ENCODE data around the gene PTX4. TPM values are rescaled to one million over a fixed set of nuclear protein-coding genes. Genes with fewer than 3 reads are reported as not detected.

The PTX4 gene
- total and polyA plus RNA-seq, 9 of the 15 experiments (the other 6 are each of a cell fraction or from before 2014, with no cell fraction given) = 0.11 TPM; not detected in 8

DNA sequence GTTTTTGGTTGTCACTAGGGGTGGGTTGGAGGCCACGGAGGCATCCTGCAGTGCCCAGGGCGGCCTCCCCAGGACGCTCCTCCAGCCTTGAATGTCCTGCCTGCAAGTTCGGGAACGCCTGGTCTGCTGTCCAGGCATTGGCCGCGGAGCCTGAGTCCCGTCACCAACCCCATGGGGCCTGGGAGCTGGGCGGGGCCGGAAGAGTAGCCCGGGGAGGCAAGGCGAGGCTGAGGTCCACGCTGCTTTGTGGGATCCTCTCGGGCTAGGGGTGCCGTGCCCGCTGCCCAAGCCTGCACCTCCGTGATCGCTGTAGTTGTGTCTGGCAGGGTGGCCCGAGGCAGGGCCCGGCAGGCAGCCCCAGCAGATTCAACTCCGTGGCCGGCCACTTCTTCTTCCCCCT is 17.2 kb upstream of the PTX4 start:
- no peak overlapping the region for H3K4me3 ChIP-seq
- H3K9me3 ChIP-seq (replicated peaks; ENCODE audit: control insufficient read depth, insufficient read depth, low read depth, low read length) = no peaks in the 10 kb centered on the region
- no peak overlapping the region for H3K9ac ChIP-seq (ENCODE audit: insufficient read depth in 1 of 2, low read depth in 2 of 2, low read length in 2 of 2)
- 96% methylated on average over 15 of the region's 22 CpGs for WGBS (ENCODE audit: insufficient coverage, low coverage, missing lambda C conversion rate)
- TF ChIP-seq SP1 (CRISPR knock-in tag; IDR thresholded peaks at IDR 0.05) = no peak
- peak; percentile 47; the same call in 1 of the 2 replicates for TF ChIP-seq POLR2G (IDR thresholded peaks at IDR 0.05; ENCODE audit: low read depth, low read length)
- peaks cover 78% of the 10 kb centered on the region; the same call in 1 of the 3 replicates for H3K36me3 ChIP-seq (ENCODE audit: control insufficient read depth, insufficient read depth, low read length)
- intact Hi-C loops (cut with micrococcal nuclease) (no loop called here), in situ Hi-C loops (cut with MboI) (no loop called here)
- no peak overlapping the region for H2AFZ ChIP-seq (ENCODE audit: low read depth, low read length)
- H4K20me1 ChIP-seq (replicated peaks; ENCODE audit: control insufficient read depth, insufficient read depth, low read length) = no peaks in the 10 kb centered on the region
- no peaks in the 10 kb centered on the region for H3K27me3 ChIP-seq (ENCODE audit: control insufficient read depth in 2 of 2, insufficient read depth in 2 of 2, low read length in 2 of 2)
- CTCF ChIA-PET (ENCODE audit: low intra/inter-chr PET ratio) = no interaction called here
- H3K79me2 ChIP-seq (ENCODE audit: control insufficient read depth, insufficient read depth, low read length) = no peaks in the 10 kb centered on the region
- no peak for ATAC-seq
- POLR2A ChIA-PET = no interaction called here
- no peak overlapping the region for H3K27ac ChIP-seq (ENCODE audit: extremely low read depth, low read depth, low read length)
- H3K4me2 ChIP-seq (ENCODE audit: insufficient read depth, low read length) = no peak overlapping the region
- H3K9me1 ChIP-seq (ENCODE audit: control insufficient read depth, insufficient read depth, low read length) = no peaks in the 10 kb centered on the region
- H3K4me1 ChIP-seq (replicated peaks in 1 of 2; ENCODE audit: control insufficient read depth in 2 of 2, insufficient read depth in 2 of 2, low read length in 2 of 2) = peaks cover 0 to 44% of the 10 kb centered on the region in 2 experiments; a peak in 2 of 5 replicates
- DNase-seq (ENCODE audit: extremely low read depth in 1 of 4, low spot score in 3 of 4) = no peak
- no TSS peak for BruUV-seq (replicated peaks)
- FAIRE-seq = no peak

DNA sequence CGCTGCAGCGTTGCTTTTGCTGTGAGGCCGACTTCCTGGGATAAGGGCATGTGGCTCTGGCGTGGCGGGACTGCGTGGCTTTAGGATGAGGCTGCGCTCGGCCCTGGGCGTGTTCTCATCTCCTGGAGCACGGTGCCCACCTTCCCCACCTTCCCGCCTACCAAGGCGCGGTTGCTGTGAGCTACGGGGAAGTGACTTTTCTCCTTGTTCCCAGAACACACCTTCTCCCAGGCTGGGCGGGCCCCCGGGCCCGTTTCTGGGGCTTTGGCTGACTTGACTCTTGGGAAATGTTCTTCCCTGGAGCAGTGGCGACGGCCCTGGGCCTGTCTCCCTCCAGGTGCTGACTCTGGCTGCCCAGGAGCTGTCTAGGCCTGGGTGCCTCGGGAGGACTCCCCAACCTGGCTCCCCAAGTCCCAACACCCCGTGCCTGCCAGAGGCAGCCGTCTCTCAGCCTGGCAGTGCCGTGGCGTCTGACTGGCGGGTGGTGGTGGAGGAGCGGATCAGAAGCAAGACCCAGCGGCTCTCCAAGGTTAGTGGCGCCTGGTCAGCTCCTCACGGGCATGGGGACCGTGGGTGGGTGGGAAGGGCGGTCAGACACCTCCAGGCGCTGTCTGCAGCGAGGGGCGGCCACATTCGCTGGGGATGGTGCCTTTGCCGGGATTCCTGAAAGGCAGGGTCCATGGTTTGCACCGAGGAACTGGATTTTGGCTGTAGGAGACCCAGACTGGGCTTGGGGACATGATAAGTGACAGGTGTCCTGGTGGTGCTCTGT is 16.5 kb upstream of the PTX4 start:
- ATAC-seq (no peak), DNase-seq (ENCODE audit: extremely low read depth in 1 of 4, low spot score in 3 of 4) (no peak), FAIRE-seq (no peak)
- Histone ChIP-seq H3K4me3 (no peak overlapping the region), H3K36me3 (ENCODE audit: control insufficient read depth, insufficient read depth, low read length) (peaks cover 78% of the 10 kb centered on the region; the same call in 1 of the 3 replicates), H3K9me1 (ENCODE audit: control insufficient read depth, insufficient read depth, low read length) (no peaks in the 10 kb centered on the region), H3K79me2 (ENCODE audit: control insufficient read depth, insufficient read depth, low read length) (no peaks in the 10 kb centered on the region), H3K4me1 (replicated peaks in 1 of 2; ENCODE audit: control insufficient read depth in 2 of 2, insufficient read depth in 2 of 2, low read length in 2 of 2) (peaks cover 0 to 42% of the 10 kb centered on the region in 2 experiments; a peak in 2 of 5 replicates), H2AFZ (ENCODE audit: low read depth, low read length) (no peak overlapping the region), H3K4me2 (ENCODE audit: insufficient read depth, low read length) (no peak overlapping the region), H3K27ac (ENCODE audit: extremely low read depth, low read depth, low read length) (no peak overlapping the region), H3K9me3 (replicated peaks; ENCODE audit: control insufficient read depth, insufficient read depth, low read depth, low read length) (no peaks in the 10 kb centered on the region), H4K20me1 (replicated peaks; ENCODE audit: control insufficient read depth, insufficient read depth, low read length) (no peaks in the 10 kb centered on the region), H3K27me3 (ENCODE audit: control insufficient read depth in 2 of 2, insufficient read depth in 2 of 2, low read length in 2 of 2) (no peaks in the 10 kb centered on the region), H3K9ac (ENCODE audit: insufficient read depth in 1 of 2, low read depth in 2 of 2, low read length in 2 of 2) (no peak overlapping the region; a peak in 1 of 4 replicates)
- in situ Hi-C loops (cut with MboI) = no loop called here
- 92% methylated on average over 16 of the region's 37 CpGs for WGBS (ENCODE audit: insufficient coverage, low coverage, missing lambda C conversion rate)
- TF ChIP-seq RBFOX2 (IDR thresholded peaks at IDR 0.05; ENCODE audit: low read depth, low read length) (peak; percentile 48), CBFA2T3 (IDR thresholded peaks at IDR 0.05) (no peak), TAF15 (IDR thresholded peaks at IDR 0.05; ENCODE audit: low read depth, low read length) (no peak), HLTF (IDR thresholded peaks at IDR 0.05) (no peak), ZNF778 (CRISPR knock-in tag; IDR thresholded peaks at IDR 0.05) (no peak), POLR2G (IDR thresholded peaks at IDR 0.05; ENCODE audit: low read depth, low read length) (peak; percentile 55)
- intact Hi-C loops (cut with micrococcal nuclease) = no loop called here
- ChIA-PET POLR2A (no interaction called here), CTCF (ENCODE audit: low intra/inter-chr PET ratio) (no interaction called here)
- no TSS peak for BruUV-seq (replicated peaks)
